Right renal cortex interstitium (tissue), 3 donors: ENCODE data around the gene PIP5K1B. TPM values are rescaled to one million over a fixed set of nuclear protein-coding genes. Genes with fewer than 3 reads are reported as not detected.

ENCODE experiments used
- DNase-seq, 3 donors: peaks; one replicate each; pipeline ENCODE4 v3.0.0-alpha.2; 2013; ENCODE audit warnings: low read depth in 3 of 3, low spot score in 2 of 3
- polyA plus RNA-seq, 3 donors: library from polyadenylated mRNA; unstranded; fragments of 120-200 nt; gene quantifications; one replicate each; pipeline ENCODE4 v1.2.1, GENCODE V29; 2013; ENCODE audit not compliant: insufficient read length in 3 of 3

The PIP5K1B gene
- polyA plus RNA-seq, 3 donors, result 7.7 to 8.5 (median 8.3) TPM

- DNase-seq, result no peak
These were observed 97.5 kb downstream of the PIP5K1B start for GRCh38 chr9:68802525-68803015.

- DNase-seq, result no peak
These were observed 100.2 kb downstream of the PIP5K1B start for GRCh38 chr9:68804911-68805889.

- DNase-seq, result no peak
These were observed 101.0 kb downstream of the PIP5K1B start for GRCh38 chr9:68805890-68806517.

GRCh38 chr9:68808338-68808890 is 103.4 kb downstream of the PIP5K1B start:
- no peak for DNase-seq

GRCh38 chr9:68817079-68817875 is 112.2 kb downstream of the PIP5K1B start:
- DNase-seq, result no peak

- DNase-seq, result no peak
These were observed 114.0 kb downstream of the PIP5K1B start for GRCh38 chr9:68819065-68819464.

GRCh38 chr9:68821911-68822310 is 116.9 kb downstream of the PIP5K1B start:
- no peak for DNase-seq

- DNase-seq, result no peak
These were observed 117.6 kb downstream of the PIP5K1B start for GRCh38 chr9:68822596-68823165.

GRCh38 chr9:68825762-68826472 is 120.9 kb downstream of the PIP5K1B start:
- no peak for DNase-seq

- DNase-seq, result no peak
These were observed 123.1 kb downstream of the PIP5K1B start for GRCh38 chr9:68827837-68828744.

GRCh38 chr9:68832101-68832500 is 127.1 kb downstream of the PIP5K1B start:
- no peak for DNase-seq

- DNase-seq, result no peak
These were observed 128.0 kb downstream of the PIP5K1B start for GRCh38 chr9:68832861-68833518.

GRCh38 chr9:68834931-68835520 is 130.0 kb downstream of the PIP5K1B start:
- no peak for DNase-seq

- no peak for DNase-seq
These were observed 131.7 kb downstream of the PIP5K1B start for GRCh38 chr9:68836788-68837187.

GRCh38 chr9:68838245-68838644 is 133.2 kb downstream of the PIP5K1B start:
- DNase-seq, result no peak

GRCh38 chr9:68841276-68842052 is 136.4 kb downstream of the PIP5K1B start:
- DNase-seq, result no peak

GRCh38 chr9:68842568-68842967 is 137.5 kb downstream of the PIP5K1B start:
- DNase-seq, result no peak
